Measurements from ENCODE around the gene CYP2E1. TPM values are rescaled to one million over a fixed set of nuclear protein-coding genes. Genes with fewer than 3 reads are reported as not detected.
"Not testable (repeated sequence)": the region's sequence is repeated elsewhere in the genome, so short reads cannot be mapped to it uniquely, and the experiment has no call there.

The CYP2E1 gene
- total RNA-seq, 1 donor from 2014 or later: 1.0 TPM

DNA sequence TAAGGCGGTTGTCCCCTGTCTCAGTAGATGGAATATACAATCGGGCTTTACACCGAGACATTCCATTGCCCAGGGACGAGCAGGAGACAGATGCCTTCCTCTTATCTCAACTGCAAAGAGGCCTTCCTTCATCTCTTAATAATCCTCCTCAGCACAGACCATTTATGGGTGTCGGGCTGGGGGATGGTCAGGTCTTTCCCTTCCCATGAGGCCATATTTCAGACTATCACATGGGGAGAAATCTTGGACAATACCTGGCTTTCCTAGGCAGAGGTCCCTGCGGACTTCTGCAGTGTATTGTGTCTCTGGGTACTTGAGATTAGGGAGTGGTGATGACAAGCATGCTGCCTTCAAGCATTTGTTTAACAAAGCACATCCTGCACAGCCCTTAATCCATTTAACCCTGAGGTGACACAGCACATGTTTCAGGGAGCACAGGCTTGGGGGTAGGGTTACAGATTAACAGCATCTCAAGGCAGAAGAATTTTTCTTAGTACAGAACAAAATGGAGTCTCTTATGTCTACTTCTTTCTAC is 14.3 kb downstream of the CYP2E1 start:
- not testable (repeated sequence) for H3K27me3 ChIP-seq (ENCODE audit: control insufficient read depth in 3 of 3, insufficient read depth in 3 of 3, low read length in 3 of 3); H3K4me3 ChIP-seq (ENCODE audit: low read length in 3 of 3); H3K27ac ChIP-seq (ENCODE audit: low read depth, low read length); H3K36me3 ChIP-seq (ENCODE audit: control insufficient read depth in 3 of 3, insufficient read depth in 3 of 3, low read length in 3 of 3); H3K9me3 ChIP-seq (ENCODE audit: control insufficient read depth in 3 of 3, low read length in 3 of 3); H3K9ac ChIP-seq (ENCODE audit: low read depth in 1 of 3, low read length in 3 of 3); H3K4me1 ChIP-seq (ENCODE audit: control insufficient read depth in 3 of 3, insufficient read depth in 3 of 3, low read length in 3 of 3)

DNA sequence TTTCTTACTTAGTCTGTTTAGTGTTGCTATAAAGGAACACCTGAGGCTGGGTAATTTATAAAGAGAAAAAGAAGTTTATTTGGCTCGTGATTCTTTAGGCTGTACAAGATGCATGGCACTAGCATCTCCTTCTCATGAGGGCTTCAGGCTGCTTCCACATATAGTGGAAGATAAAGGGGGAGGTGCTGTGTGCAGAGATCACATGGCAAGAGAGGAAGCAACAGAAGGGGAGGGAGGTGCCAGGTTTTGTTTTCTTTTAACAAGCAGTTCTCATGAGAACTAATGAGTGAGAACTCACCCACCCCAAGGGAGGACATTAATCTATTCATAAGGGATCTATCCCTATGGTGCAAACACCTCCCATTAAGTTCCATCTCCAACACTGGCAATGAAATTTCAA is 17.3 kb downstream of the CYP2E1 start:
- Histone ChIP-seq H3K27ac (ENCODE audit: low read depth, low read length) (no peak overlapping the region), H3K9ac (ENCODE audit: low read depth in 1 of 3, low read length in 3 of 3) (no peak overlapping the region), H3K27me3 (ENCODE audit: control insufficient read depth in 3 of 3, insufficient read depth in 3 of 3, low read length in 3 of 3) (peaks cover 0 to 6% (median 0%) of the 10 kb centered on the region in 3 donors), H3K9me3 (ENCODE audit: control insufficient read depth in 3 of 3, low read length in 3 of 3) (no peaks in the 10 kb centered on the region), H3K36me3 (ENCODE audit: control insufficient read depth in 3 of 3, insufficient read depth in 3 of 3, low read length in 3 of 3) (no peaks in the 10 kb centered on the region), H3K4me3 (ENCODE audit: low read length in 3 of 3) (no peak overlapping the region), H3K4me1 (ENCODE audit: control insufficient read depth in 3 of 3, insufficient read depth in 3 of 3, low read length in 3 of 3) (no peaks in the 10 kb centered on the region)

DNA sequence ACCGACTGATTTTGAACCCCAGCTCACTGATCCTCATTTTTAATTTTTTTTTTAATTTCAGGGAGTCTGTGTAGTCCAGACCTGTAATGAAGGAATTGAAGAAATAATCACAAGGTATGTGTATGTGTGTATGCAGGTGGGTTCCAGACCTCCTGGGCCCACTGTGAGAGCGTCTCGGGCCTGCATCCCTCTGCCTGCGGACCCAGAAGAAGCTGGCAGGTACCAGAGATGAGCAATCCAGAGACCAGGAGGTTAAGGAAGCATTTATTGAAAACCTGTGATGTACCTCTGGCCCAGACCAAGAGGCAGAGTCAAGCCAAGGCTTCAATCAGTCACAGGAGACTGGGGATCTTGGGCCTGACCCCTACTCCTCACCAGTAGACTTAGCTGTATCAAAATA is 27.4 kb downstream of the CYP2E1 start:
- no peak overlapping the region for H3K9ac ChIP-seq (ENCODE audit: low read depth in 1 of 3, low read length in 3 of 3)
- peaks cover 4 to 24% (median 15%) of the 10 kb centered on the region in 3 donors for H3K27me3 ChIP-seq (ENCODE audit: control insufficient read depth in 3 of 3, insufficient read depth in 3 of 3, low read length in 3 of 3)
- H3K36me3 ChIP-seq (ENCODE audit: control insufficient read depth in 3 of 3, insufficient read depth in 3 of 3, low read length in 3 of 3): no peaks in the 10 kb centered on the region

DNA sequence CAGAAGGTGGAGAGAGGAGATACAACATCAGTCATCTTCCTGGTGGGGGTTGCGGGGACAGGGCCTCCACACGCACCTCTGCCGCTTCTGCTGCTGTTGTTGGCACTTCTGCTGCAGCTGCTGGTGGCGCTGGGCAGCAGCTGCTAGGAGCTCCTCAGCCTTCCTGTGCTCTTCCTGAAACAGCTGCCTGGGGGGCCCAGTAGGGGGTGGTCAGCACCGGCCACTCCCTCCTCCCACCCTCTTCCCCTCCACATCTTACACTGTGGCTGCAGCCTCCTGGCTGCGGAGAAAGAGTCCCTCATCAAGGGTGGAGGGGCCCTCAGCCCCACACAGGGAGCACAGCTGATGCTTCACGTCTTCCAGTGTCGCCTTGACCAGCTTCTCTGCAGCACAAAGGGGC is 28.4 kb downstream of the CYP2E1 start:
- H3K27ac ChIP-seq (ENCODE audit: low read depth, low read length): no peak overlapping the region
- H3K36me3 ChIP-seq (ENCODE audit: control insufficient read depth in 3 of 3, insufficient read depth in 3 of 3, low read length in 3 of 3): no peaks in the 10 kb centered on the region
- H3K4me3 ChIP-seq (ENCODE audit: low read length in 3 of 3): no peak overlapping the region
- H3K4me1 ChIP-seq (ENCODE audit: control insufficient read depth in 3 of 3, insufficient read depth in 3 of 3, low read length in 3 of 3): no peaks in the 10 kb centered on the region
- H3K9me3 ChIP-seq (ENCODE audit: control insufficient read depth in 3 of 3, low read length in 3 of 3): no peaks in the 10 kb centered on the region
- peaks cover 4 to 24% (median 15%) of the 10 kb centered on the region in 3 donors for H3K27me3 ChIP-seq (ENCODE audit: control insufficient read depth in 3 of 3, insufficient read depth in 3 of 3, low read length in 3 of 3)
- H3K9ac ChIP-seq (ENCODE audit: low read depth in 1 of 3, low read length in 3 of 3): no peak overlapping the region

More for the DNA sequence above, 27.4 kb downstream of the CYP2E1 start:
- peaks cover 0 to 2% (median 0%) of the 10 kb centered on the region in 3 donors for H3K9me3 ChIP-seq (ENCODE audit: control insufficient read depth in 3 of 3, low read length in 3 of 3)
- H3K4me3 ChIP-seq (ENCODE audit: low read length in 3 of 3): no peak overlapping the region
- no peaks in the 10 kb centered on the region for H3K4me1 ChIP-seq (ENCODE audit: control insufficient read depth in 3 of 3, insufficient read depth in 3 of 3, low read length in 3 of 3)
- H3K27ac ChIP-seq (ENCODE audit: low read depth, low read length): no peak overlapping the region

DNA sequence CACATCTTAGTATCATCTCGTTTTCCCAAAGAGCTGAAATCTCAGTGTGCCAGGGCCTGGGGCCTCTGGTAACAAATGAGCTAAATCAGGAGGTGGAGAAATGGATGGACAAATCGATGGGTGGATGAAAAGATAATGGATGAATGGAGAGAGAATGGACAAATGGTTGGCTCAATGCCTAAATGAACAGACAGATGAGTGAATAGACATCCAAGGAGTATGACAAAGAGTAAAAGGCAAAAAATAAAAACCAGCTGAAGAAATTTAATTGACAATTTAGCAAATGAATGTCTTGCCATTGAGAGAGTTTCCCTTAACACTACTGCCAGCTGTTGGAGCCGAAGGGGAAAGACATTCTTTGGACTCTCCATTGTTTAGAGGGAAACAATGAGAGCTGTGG is 30.2 kb downstream of the CYP2E1 start:
- no peak overlapping the region for H3K27ac ChIP-seq (ENCODE audit: low read depth, low read length)
- no peak overlapping the region for H3K4me3 ChIP-seq (ENCODE audit: low read length in 3 of 3)
- no peaks in the 10 kb centered on the region for H3K4me1 ChIP-seq (ENCODE audit: control insufficient read depth in 3 of 3, insufficient read depth in 3 of 3, low read length in 3 of 3)
- H3K9ac ChIP-seq (ENCODE audit: low read depth in 1 of 3, low read length in 3 of 3): no peak overlapping the region
- H3K9me3 ChIP-seq (ENCODE audit: control insufficient read depth in 3 of 3, low read length in 3 of 3): no peaks in the 10 kb centered on the region
- no peaks in the 10 kb centered on the region for H3K36me3 ChIP-seq (ENCODE audit: control insufficient read depth in 3 of 3, insufficient read depth in 3 of 3, low read length in 3 of 3)
- peaks cover 4 to 24% (median 15%) of the 10 kb centered on the region in 3 donors for H3K27me3 ChIP-seq (ENCODE audit: control insufficient read depth in 3 of 3, insufficient read depth in 3 of 3, low read length in 3 of 3)

DNA sequence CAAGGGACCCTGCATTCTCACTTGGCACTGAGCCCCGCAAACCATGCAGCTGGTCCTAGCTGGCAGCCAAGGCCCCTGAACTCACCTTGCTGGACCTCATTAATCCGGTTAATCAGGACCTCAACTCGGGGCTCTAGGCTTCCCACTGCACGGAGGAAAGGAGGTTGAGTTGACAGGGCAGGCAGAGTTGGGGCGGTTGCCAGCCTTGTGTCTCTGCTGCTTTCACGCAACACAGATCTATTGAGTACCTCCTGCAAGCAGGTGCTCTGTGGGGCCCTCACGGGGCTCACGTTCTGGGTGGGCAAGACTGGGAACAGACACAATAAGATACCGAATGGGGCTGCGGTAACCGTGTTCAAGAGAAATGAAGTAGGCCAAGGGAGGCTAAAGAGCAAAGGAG is 32.1 kb downstream of the CYP2E1 start:
- Histone ChIP-seq H3K4me3 (ENCODE audit: low read length in 3 of 3) (no peak overlapping the region), H3K27ac (ENCODE audit: low read depth, low read length) (no peak overlapping the region), H3K9me3 (ENCODE audit: control insufficient read depth in 3 of 3, low read length in 3 of 3) (no peaks in the 10 kb centered on the region), H3K36me3 (ENCODE audit: control insufficient read depth in 3 of 3, insufficient read depth in 3 of 3, low read length in 3 of 3) (no peaks in the 10 kb centered on the region), H3K9ac (ENCODE audit: low read depth in 1 of 3, low read length in 3 of 3) (no peak overlapping the region), H3K4me1 (ENCODE audit: control insufficient read depth in 3 of 3, insufficient read depth in 3 of 3, low read length in 3 of 3) (no peaks in the 10 kb centered on the region), H3K27me3 (ENCODE audit: control insufficient read depth in 3 of 3, insufficient read depth in 3 of 3, low read length in 3 of 3) (peaks cover 4 to 24% (median 12%) of the 10 kb centered on the region in 3 donors)

DNA sequence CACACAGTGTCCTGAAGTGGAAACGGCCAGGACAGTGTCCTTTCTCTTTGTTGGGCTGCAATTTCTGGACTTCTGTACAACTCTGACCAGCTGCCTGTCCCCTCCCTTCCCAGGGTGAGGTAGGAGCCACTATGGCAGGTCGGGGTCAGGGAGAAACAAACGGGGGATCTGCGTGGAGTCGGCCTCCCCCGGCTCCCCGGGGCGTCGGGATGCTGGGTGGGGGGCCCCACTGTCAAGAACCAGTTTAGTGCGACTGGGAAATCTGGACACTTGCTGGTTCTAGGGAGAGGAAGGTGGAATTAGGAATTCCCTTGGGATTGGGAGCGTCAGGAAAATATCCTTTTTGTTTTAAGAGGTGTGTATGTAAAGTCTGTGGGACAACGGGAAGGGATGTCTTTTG is 37.7 kb downstream of the CYP2E1 start:
- H3K4me1 ChIP-seq (ENCODE audit: control insufficient read depth in 3 of 3, insufficient read depth in 3 of 3, low read length in 3 of 3): no peaks in the 10 kb centered on the region
- H3K4me3 ChIP-seq (ENCODE audit: low read length in 3 of 3): no peak overlapping the region
- no peak overlapping the region for H3K9ac ChIP-seq (ENCODE audit: low read depth in 1 of 3, low read length in 3 of 3)
- H3K27me3 ChIP-seq (ENCODE audit: control insufficient read depth in 3 of 3, insufficient read depth in 3 of 3, low read length in 3 of 3): peaks cover 3 to 20% (median 6%) of the 10 kb centered on the region in 3 donors
- H3K36me3 ChIP-seq (ENCODE audit: control insufficient read depth in 3 of 3, insufficient read depth in 3 of 3, low read length in 3 of 3): no peaks in the 10 kb centered on the region
- no peak overlapping the region for H3K27ac ChIP-seq (ENCODE audit: low read depth, low read length)
- H3K9me3 ChIP-seq (ENCODE audit: control insufficient read depth in 3 of 3, low read length in 3 of 3): peaks cover 0 to 3% (median 3%) of the 10 kb centered on the region in 3 donors

DNA sequence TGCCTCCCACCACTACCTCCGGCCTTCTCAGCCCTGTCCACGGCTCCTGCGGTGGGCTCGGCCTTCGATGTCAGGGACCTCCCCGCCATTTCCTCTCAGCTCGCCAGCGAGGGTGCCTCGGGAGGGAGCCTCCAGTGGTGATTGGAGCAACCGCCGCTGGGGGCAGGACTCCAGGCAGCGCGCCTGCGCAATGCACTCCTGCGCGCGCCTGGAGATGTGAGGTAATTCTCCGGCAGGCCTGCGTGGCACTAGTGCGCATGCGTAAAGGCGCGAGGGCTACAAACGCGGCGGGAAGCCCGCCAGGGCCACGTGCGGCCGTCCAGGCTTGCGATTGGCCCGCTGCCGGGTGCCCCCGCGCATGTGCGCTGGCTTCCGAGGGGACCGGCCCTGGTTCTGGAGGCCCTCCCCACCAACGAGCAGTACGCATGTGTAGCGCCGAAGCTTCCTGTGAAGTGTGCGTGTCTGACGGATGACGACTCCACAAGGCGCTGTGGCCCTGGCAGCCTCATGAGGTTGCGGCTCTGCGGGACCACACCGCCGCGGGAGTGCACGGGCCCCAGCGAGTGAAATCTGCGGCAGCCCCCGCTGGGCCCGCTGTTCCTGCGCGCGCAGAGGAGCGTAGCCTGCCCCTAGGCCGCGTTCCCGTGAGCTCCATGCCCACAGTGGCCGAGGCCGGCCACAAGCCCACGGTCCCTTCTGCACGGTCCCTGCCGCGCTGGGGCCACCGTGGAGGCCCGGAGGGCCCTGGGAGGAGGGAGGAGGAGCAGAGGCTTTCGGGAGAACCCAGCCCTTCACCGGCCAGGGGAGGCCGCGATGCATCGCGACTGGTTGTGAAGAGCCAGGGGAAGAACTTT is 38.5 kb downstream of the CYP2E1 start, which contains the start of gene SYCE1:
Gene SYCE1 (minus strand): TSS at position 143 of the 854 bp plus-strand sequence. CDS start 54 bp downstream, at position 89.
- Histone ChIP-seq H3K9me3 (ENCODE audit: control insufficient read depth in 3 of 3, low read length in 3 of 3) (peaks cover 0 to 3% (median 3%) of the 10 kb centered on the region in 3 donors), H3K9ac (ENCODE audit: low read depth in 1 of 3, low read length in 3 of 3) (no peak within 1 kb of the TSS), H3K4me1 (ENCODE audit: control insufficient read depth in 3 of 3, insufficient read depth in 3 of 3, low read length in 3 of 3) (no peaks in the 10 kb centered on the region), H3K36me3 (ENCODE audit: control insufficient read depth in 3 of 3, insufficient read depth in 3 of 3, low read length in 3 of 3) (no peaks in the 10 kb centered on the region), H3K27me3 (ENCODE audit: control insufficient read depth in 3 of 3, insufficient read depth in 3 of 3, low read length in 3 of 3) (peaks cover 3 to 20% (median 6%) of the 10 kb centered on the region in 3 donors), H3K4me3 (ENCODE audit: low read length in 3 of 3) (no peak within 1 kb of the TSS), H3K27ac (ENCODE audit: low read depth, low read length) (no peak within 1 kb of the TSS)

DNA sequence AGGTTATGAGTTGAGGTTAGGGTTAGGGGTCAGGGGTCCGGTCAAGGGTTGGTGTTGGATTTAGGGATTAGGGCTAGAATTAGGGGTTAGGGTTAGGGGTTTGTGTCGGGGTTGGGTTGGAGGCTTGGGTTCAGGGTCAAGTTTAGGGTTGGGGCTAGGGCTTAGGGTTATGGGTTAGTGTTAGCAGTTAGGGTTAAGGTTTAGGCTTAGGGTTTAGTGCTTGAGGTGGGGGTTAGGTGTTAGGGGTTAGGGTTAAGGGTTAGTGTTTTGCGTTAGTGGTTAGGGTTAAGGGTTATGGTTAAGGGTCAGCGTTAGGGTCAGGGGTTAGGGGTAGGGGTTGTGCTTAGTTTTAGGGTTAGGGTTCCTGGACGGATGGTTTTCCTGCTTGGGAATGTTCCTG is 40.0 kb downstream of the CYP2E1 start:
- H3K27me3 ChIP-seq (ENCODE audit: control insufficient read depth in 3 of 3, insufficient read depth in 3 of 3, low read length in 3 of 3): peaks cover 3 to 20% (median 6%) of the 10 kb centered on the region in 3 donors
- H3K9ac ChIP-seq (ENCODE audit: low read depth in 1 of 3, low read length in 3 of 3): no peak overlapping the region
- H3K27ac ChIP-seq (ENCODE audit: low read depth, low read length): no peak overlapping the region
- no peaks in the 10 kb centered on the region for H3K36me3 ChIP-seq (ENCODE audit: control insufficient read depth in 3 of 3, insufficient read depth in 3 of 3, low read length in 3 of 3)
- no peaks in the 10 kb centered on the region for H3K4me1 ChIP-seq (ENCODE audit: control insufficient read depth in 3 of 3, insufficient read depth in 3 of 3, low read length in 3 of 3)
- peaks cover 0 to 3% (median 3%) of the 10 kb centered on the region in 3 donors for H3K9me3 ChIP-seq (ENCODE audit: control insufficient read depth in 3 of 3, low read length in 3 of 3)
- no peak overlapping the region for H3K4me3 ChIP-seq (ENCODE audit: low read length in 3 of 3)

DNA sequence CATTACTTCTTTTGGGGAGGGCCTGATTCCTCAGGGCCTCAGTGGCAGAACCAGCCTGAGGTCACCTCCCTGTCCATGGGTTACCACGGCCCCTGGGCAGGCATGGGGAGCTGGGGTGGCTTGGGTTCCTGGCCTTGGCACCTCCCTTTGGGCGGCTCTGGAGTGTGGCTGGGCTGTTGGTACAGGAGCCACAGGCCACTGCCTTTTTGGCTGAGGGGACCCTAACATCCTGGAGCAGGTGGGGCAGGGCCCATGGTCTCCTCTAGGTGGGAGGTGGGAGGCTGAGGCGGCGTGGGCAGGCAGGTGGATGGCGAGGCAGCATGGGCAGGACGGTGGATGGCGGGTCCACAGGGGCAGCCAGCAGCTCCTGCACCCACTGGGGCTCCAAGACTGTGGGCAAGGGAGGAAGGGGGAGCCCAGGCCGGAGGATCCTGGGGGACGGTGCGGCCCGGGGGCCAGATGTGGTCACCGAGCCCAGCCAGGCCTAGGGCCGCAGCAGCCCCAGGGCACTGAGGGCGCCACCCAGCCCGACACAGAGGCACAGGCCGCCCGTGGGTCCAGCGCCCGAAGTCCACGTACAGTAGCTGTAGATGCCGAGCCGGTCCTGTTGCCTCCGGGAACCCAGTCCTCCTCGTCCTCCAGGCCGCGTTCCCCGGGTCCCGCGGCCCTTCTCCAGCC is 40.6 kb downstream of the CYP2E1 start:
- Histone ChIP-seq H3K36me3 (ENCODE audit: control insufficient read depth in 3 of 3, insufficient read depth in 3 of 3, low read length in 3 of 3) (no peaks in the 10 kb centered on the region), H3K9ac (ENCODE audit: low read depth in 1 of 3, low read length in 3 of 3) (no peak overlapping the region), H3K9me3 (ENCODE audit: control insufficient read depth in 3 of 3, low read length in 3 of 3) (peaks cover 0 to 3% (median 3%) of the 10 kb centered on the region in 3 donors), H3K4me1 (ENCODE audit: control insufficient read depth in 3 of 3, insufficient read depth in 3 of 3, low read length in 3 of 3) (no peaks in the 10 kb centered on the region), H3K4me3 (ENCODE audit: low read length in 3 of 3) (no peak overlapping the region), H3K27ac (ENCODE audit: low read depth, low read length) (no peak overlapping the region), H3K27me3 (ENCODE audit: control insufficient read depth in 3 of 3, insufficient read depth in 3 of 3, low read length in 3 of 3) (peaks cover 3 to 20% (median 6%) of the 10 kb centered on the region in 3 donors)
